Activated T-helper 1 cell treated with Interleukin-2 at 50 U/mL for 16 hours (primary cell): ENCODE results near the gene LRRK2.
"Not testable (repeated sequence)": the region's sequence is repeated elsewhere in the genome, so short reads cannot be mapped to it uniquely, and the experiment has no call there.

ENCODE experiments used
- DNase-seq: peaks from one replicate; pipeline ENCODE4 v3.0.0-alpha.2; 2020; ENCODE audit warnings: low read depth

The LRRK2 gene

DNA sequence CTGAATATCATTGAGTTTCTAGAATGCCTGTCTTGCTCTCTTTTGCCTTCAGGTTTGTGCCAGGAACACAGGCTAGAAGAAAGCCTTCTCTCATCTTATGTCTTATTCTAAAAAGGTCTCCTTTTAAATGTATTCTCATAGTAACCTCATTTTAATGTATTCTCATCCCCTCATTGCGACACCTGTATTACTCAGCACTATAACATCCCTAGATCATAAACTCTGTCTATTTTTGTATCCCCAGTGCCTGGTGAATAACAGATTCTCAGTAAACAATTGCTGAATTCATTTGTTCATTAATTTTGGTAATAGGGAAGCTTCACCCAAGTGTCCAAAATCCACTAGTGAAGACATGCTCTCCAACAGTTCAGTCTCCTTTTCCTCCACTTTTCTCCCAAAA is 8.8 kb upstream of the LRRK2 start:
- DNase-seq: no peak

DNA sequence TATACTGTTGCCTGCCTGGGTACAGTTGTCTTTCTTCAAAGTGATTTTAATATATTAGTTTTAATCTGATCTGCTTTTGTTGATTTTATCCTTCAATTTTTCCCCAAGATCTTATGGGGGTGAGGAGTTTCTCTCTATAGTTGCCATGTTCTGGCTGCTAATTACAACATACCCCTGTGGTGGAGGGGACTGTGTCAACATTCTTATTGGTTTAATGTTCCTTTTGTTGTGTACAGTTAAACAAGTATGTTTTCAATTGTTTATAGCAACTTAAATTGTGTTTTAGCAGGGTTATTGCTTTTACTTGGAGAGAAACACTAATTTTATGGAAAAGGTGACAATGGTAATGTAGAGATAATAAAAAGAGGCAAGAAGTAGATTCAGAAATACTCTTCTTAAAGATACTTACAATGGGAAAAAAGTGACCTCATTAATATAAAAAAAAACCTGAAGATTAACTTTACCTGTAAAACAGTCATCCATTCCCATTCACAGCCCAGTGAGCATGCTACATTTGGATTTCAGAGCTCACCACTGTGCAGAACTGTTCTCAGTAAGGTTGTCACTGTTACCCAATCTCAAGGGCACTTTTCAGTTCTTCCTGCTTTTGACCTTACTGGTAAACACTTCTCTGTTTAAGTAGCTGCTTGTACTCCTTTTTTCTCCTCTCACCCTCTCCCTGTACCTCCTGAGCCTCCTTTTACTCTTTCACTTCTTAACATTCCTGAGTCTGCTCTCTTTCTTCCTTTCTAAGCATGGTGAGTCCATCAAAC is 8.1 kb upstream of the LRRK2 start:
- no peak for DNase-seq

DNA sequence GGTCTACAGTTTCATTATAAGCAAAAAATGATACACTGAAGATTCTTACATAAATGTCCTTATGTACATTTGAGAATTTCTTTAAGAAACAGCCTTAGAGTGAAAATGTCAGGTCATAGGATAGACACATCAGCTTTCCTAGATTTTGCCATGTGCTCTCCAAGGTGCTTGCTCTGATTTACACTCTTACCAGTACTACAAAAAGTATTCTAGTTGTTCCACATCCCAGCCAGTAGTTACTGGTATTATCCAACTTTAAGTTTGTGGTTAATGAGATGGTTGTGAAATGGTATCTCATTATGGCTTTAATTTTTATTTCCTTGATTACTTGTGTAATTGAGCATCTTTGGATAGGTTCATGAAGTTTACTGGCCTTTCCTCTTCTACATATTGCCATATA is 5.0 kb upstream of the LRRK2 start:
- no peak for DNase-seq

DNA sequence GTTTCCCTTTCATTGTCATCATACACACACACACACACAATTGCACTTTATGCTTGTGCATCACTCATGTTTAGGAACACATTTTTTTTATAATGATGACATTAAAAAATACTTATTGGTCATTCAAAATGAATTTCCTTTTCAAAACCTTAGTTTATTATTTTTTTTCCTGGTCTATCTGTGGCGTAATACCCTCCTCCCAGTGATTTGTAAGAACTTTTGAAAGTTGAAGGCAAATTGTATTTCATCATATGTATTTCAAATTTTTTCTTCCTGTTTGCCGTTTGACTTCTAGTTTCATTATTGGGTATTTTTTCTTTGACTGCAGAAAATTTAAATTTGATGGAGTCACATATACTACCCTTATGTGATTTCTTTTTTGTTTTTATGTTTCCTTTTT is 2.5 kb upstream of the LRRK2 start:
- DNase-seq: no peak

DNA sequence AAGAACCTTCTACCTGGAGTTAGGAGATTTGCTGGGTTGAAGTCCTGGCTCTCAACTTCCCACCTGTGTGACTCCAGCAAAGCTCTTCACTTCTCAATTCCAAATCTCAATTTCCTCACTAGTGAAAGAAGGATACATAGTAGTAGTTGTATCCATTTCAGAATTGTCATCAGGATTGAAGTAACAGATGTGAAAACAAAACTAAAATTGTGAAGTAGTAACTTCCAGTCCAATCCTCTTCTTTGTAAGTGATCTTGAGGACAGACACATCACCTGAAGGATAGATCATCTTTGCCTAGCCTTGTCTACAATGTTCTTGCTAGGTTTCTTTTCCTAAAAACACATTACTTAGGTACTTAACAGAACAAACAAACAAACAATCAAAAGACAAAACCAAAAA is 1.2 kb upstream of the LRRK2 start:
- DNase-seq: no peak

DNA sequence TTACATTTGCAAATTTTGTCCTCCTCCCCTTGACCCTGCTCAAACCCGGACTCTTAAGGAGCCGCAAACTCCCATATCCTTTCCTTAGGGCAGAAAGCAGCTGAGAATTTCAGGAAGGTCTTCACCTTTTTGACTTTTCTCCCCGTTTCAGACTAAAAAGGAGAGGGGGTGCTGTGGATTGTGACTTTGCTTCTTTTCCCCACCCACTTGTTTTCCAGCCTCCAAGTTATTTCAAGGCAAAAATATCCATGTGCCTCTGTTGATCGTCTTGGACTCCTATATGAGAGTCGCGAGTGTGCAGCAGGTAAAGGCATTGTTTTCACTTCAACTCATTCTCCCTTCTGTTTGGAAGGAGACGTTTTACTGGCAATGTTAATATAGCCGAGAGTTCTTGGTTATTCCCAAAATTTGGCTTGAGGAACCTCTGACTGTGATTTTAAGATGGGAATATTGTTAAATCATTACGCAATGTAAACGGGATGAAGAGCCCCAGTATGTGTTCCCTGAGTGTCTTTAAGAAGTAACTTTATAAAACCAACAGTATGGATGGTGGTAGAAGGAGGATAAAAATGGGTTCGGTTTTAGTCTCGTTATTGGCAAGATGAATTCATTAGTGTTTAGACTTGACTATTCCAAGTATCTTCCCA is 663 bp downstream of the LRRK2 start:
- no peak for DNase-seq

DNA sequence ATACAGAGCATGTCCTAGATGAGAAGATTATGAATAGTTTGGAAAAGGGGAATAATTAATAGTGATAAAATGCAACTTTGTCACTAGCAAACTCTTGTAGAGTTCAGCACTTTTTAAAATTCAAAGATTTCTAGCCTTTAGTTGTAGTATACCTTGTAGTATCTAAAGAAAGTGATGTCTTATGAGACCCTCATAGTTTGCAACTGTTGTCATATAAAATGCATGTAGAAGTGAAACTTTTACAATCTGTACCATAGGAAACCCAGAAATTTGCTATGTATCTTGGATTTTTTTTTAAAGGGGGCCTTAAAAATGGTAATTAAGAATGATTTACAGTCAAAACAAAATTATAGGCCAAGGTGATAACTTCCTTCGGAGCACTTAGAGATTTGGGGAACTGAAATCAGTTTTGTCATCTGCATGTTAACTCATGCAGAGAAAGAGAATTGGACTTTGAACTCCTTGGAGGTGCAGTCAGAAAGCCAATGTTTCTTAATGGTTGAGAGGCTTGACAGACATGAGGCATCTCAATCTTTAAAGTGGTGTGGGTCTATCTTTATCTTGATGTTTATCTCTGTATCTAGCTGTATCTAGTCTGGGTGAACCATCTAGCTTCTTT is 1.3 kb downstream of the LRRK2 start:
- no peak for DNase-seq

DNA sequence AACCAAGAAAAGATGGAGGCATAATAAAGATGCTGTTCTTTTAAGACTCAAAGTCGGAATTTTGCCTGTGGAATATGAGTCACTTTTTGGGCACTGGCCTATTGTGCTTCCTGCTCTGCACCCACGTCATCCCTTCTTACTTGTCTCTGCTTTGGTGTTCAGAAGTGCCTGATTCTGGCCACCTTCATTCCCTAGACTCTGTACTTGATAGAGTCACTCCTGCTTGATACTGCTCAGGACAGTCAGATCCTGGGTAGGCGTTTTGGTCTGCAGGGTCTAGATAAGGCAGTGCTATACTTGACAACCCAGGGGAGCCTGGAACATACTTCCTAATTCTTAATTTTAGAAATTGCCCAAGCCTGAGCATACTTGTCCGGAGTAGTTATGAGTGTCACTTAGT is 1.9 kb downstream of the LRRK2 start:
- DNase-seq: no peak

DNA sequence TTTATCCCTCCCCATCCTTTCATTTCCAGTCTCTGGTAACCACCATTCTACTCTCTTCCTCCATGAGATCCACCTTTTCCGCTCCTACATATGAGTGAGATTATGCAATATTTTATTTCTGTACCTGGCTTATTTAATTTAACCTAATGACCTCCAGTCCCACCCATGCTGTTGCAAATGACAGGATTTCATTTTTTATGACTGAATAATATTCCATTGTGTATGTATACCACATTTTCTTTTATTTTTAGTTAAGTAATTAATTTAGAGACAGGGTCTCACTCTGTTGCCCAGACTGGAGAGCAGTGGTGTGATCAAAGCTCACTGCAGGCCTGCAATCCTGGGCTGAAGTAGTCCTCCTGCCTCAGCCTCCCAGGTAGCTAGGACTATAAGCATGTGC is 2.6 kb downstream of the LRRK2 start:
- no peak for DNase-seq

DNA sequence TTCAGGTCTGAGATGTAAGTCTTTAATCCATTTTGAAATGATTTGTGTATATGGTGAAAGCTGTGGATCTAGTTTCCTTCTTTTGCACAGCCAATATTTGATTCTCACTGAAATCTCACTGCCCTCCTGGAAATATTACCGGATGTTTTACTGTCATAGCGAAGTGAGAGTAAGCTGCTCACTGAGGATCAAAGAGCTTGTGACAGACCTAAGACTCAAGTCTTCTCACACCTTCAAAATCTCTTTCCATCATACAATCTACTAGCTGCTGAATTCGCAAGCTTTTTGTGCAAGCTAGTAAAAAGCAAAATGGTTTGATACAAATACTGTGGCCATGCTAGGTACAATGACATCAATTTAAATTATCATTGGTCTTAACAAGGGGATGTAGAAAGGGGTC is 3.9 kb downstream of the LRRK2 start:
- DNase-seq: no peak

DNA sequence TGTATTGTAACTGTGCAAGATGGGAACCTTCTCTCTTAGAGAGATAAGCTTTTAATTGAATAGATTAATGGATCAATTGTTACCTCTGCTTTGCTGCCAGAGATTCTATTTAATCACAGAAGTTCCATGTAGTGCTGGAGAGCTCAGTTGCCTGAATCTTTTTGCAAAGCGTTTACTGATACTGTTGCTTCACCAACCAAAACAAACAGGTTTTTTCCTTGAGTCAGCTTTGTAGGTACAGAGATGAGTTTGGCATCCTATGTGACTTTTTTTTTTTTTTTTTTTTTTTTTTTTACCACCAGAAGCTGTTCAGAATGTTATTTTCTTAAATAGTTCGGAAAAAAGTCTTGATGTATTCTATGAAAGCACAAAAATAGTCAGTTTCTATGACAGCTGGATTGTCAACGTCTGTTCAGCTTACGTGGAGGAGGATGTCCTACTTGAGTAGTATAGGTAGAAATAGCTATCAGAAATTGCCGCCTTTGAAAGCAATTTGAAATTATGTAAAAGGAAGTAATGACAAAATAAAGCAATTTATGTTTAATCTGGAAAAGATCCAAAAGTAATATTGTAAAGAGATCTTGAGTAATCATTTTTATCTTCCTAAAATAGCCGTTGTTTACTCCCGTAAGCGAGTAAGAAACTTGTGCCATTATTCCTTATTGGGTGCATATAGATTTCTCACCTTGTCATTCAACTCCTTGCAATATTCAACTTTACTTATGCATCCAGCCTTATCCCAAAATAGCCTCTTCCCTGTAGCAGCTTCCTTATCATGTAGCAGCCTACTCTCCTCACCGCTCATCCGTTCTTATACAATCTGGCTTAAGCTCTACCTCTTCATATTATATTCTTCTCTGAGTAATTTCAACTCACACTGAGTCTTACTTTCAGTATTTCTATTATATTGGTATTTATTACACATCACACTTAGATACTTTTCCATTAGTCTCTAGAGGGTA is 5.2 kb downstream of the LRRK2 start:
- DNase-seq: no peak

DNA sequence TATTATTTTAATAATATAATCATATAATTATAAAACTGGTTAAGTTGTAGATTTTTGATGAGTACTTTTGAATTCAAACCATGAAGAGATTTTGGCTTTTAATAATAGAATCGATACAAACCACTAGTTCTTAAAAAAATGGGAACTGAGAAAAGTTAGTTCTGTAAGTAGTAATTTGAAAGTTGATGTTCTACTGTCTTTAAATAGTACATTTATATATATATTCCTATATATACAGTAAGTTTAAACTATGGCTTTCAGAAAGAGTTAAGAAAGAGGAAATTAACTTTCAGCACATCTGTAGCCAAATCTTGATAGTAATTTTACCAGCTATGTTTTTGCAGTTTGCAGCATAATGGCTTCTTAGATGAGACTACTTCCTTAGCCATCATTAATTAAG is 7.8 kb downstream of the LRRK2 start:
- DNase-seq: no peak

DNA sequence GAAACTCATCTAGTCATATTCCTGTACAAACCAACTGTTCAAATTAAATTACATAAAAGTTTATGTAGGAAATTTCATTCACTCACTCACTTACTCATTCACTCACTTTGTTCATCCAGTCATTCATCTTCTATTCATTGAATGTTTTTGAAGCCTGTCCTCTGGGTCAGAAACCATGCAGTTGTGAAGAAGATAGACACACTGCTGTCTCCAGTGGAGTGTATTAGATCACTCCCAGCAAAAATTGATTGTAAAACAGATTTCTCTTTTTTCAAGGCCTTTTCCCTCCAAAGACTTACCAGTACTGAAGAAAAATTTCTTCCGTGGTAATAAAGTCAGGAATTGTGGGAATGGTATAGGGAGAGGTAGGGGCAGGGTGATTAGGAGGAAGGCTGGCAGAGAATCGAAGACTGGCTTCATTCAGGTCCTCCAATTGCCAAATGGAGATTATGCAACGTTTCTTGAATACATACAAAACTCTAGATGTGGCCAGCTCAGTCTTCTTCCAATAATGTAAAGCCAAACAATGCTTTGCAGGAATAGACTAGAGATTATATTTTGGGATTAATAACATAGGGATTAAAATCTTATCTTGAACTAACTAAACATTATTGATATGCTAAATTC is 9.1 kb downstream of the LRRK2 start:
- no peak for DNase-seq

DNA sequence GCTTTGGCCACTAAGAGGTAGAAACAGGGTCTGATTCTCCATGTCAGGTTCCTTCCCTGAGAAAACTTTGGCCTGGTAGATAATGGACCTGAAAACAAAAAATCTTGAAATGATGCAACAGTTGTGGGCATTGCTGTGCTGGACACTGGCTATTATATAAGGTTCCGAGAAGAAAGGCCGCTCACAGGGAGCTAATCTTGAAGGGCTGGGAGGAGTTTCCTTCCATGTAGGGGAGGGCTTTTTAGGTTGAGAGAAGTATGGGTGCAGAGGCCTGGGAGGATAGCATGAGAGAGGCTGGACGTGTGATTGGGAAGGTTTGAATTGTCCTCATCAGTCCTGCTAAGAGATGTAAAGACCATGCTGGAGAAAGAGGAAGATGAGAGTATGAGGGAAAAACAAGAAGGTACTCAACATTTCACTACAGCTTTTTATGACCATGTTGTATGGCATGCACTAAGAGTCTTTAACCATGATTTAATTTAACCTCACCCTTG is 11.6 kb downstream of the LRRK2 start:
- no peak for DNase-seq

DNA sequence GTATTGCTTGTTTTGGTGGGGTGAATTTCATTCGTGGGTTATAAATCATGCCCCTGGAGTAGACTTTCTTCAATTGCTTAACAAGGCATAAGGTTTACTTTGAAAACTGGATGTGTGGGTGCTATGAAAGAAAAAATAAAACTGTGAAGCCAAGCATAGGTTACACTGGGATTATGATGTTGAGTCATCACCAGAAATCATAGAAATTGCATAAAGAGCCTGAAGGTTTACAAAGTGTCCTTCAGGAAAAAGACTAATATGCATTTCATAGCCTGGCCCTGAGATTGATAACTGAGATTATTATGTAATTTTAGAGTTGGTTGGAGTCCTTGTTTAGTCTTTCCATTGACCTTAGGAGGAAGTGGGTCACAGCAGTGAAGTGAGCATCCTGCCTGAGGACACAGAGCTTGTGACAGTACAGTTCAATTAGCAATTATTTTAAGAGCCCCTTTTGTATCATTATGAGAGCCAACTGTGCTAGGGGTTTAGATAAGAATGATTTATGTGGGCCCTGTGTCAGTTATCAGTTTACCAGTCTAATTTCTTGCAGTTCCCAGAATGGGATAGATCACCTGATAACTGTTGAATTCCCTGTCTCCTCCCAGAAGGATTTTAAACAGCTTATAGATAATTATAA is 13.6 kb downstream of the LRRK2 start:
- no peak for DNase-seq

DNA sequence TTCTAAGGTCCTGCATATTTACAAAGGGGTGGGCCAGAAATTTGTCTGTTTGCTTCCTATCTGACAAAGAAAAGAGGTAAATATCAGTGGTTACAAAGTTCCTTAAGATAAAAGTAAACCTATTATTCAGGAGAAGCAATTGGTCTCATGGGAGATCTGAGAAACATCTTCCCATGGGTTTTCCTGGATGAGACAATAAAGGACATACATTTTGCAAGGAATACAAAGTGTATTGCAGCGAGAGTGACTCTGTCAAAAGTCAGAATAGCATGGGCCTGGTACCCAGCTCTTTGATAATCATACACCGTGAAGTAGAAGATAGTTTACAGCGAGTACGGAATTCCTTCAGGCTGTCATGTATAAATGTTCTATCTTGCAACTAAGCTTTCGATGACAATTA is 14.2 kb downstream of the LRRK2 start:
- no peak for DNase-seq

DNA sequence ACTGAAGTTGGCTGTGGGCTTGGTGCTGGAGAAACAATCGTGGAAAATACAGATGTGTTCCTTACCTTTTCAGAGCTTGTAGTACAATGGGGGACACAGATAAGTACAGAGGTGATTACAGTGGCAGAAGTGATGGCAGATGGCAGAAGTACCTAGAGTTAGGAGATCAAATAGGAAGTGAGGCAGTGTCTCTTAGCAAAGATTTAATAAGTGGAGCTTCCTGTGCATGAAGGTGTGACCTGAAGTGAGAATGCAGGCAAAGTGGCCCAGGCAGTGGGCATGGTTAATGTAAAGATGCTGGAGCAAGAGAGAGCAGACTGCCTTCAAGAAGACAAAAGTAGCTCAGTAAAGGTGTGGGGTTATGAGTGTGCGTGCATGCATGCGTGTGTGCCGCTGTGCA is 16.0 kb downstream of the LRRK2 start:
- no peak for DNase-seq

DNA sequence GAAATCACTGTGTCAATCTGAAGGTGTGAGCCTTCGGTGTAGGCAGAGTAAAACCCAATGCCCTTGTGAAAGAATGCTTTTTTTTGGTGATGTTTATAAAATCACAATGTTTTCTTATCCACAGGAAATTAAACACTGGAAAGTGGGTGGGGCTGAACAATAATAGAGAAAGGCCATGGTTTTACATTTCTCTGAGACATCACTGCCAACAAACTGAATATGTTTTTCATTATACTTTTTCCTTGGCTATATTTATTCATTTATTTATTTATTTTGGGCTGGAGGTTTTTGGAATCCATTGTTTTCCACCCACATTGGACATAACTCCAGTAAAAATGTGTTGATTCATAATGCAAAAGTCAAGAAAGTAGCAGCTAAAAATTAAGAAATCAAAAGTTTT is 16.9 kb downstream of the LRRK2 start:
- no peak for DNase-seq

DNA sequence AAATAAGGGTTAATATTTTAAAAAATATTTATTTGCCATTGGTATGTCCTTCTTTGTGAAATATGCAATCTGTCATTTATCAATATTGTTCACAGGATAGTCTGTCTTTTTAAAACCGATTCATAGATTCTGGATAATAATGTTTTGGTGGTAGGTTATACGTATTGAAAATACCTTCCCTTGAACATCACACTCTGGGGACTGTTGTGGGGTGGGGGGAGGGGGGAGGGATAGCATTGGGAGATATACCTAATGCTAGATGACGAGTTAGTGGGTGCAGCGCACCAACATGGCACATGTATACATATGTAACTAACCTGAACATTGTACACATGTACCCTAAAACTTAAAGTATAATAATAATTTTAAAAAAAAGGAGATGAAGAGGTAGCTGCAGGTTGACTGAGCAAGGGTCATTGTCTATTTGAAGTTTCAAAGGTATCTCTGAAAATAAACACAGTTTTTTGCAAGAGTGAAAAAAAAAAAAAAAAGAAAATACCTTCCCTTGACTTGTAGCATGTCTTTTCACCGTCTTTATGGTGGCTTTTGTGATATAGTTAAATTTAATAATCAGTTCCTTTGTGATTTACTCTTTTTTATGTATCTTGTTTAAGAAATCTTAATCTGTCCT is 19.8 kb downstream of the LRRK2 start:
- not testable (repeated sequence) for DNase-seq

DNA sequence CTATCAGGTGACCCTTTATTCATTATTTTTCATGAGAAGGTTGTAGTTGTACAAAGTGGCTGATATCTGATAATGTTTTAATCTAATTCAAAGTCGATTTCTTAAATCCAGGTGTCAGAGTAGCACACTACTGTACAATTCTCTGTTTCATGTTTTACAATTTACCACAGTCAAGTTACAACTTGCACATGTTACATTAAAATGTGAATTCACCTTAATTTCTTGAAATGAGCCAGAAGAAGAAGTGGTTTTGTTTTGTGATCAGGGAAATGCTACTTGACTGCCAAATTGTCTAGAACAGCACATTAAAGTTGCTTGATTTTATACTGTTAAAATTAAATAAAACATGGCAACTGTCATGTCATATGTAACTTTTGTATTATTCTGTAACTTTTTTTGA is 23.2 kb downstream of the LRRK2 start:
- DNase-seq: no peak
